H1 (cell line): Measurements from ENCODE around the gene TIMP3.

Experiments used
- BRCA1 ChIP-seq: IDR thresholded peaks from 2 replicates; pipeline ENCODE4 v1.6.1; 2012; ENCODE audit warnings: low read depth, low read length, improper control_type of control experiment
- CEBPB ChIP-seq: IDR thresholded peaks from 2 replicates; pipeline ENCODE4 v1.6.1; 2012; ENCODE audit warnings: low read depth, low read length
- CREB1 ChIP-seq: IDR thresholded peaks from 2 replicates; pipeline ENCODE4 v1.6.1; 2012; ENCODE audit warnings: inconsistent platforms
- HDAC2 ChIP-seq, 2 experiments: fragments of 300-600 bp in 1 of 2; sonication (generic) in 1 of 2; IDR thresholded peaks; 2 replicates each; pipeline ENCODE4 v1.6.1; 2011 to 2012; ENCODE audit warnings: low read depth in 2 of 2, low read length in 2 of 2, mild to moderate bottlenecking in 2 of 2, moderate library complexity in 2 of 2, borderline replicate concordance in 1 of 2, inconsistent platforms in 1 of 2
- JUN ChIP-seq: IDR thresholded peaks from 2 replicates; pipeline ENCODE4 v1.6.1; 2011; ENCODE audit warnings: low read depth, mild to moderate bottlenecking, improper control_type of control experiment, low read length
- MAX ChIP-seq: IDR thresholded peaks from 2 replicates; pipeline ENCODE4 v1.6.1; 2012; ENCODE audit warnings: inconsistent platforms
- POLR2A ChIP-seq, 2 experiments: IDR thresholded peaks; 1 replicate in 1 of 2; 2 replicates in 1 of 2; pipeline ENCODE4 v1.6.1; 2011; ENCODE audit warnings: low read depth in 2 of 2, low read length in 2 of 2, mild to moderate bottlenecking in 2 of 2; ENCODE audit errors: control extremely low read depth in 1 of 2
- POLR2AphosphoS5 ChIP-seq: IDR thresholded peaks from 2 replicates; pipeline ENCODE4 v1.6.1; 2011; ENCODE audit warnings: low read depth, low read length
- RBBP5 ChIP-seq: IDR thresholded peaks from 2 replicates; pipeline ENCODE4 v1.7.1; 2012; ENCODE audit warnings: low read depth, mild to moderate bottlenecking, inconsistent platforms, low read length, moderate library complexity, borderline replicate concordance
- RFX5 ChIP-seq: IDR thresholded peaks from 2 replicates; pipeline ENCODE4 v1.6.1; 2011; ENCODE audit warnings: low read depth, low read length, improper control_type of control experiment, borderline replicate concordance
- TF ChIP-seq, protein P1 (sequence below), 3 experiments: IDR thresholded peaks; 1 replicate in 2 of 3; 2 replicates in 1 of 3; pipeline versions ENCODE4 v1.5.1 to v1.6.1; 2011; ENCODE audit warnings: low read length in 3 of 3, mild to moderate bottlenecking in 3 of 3, inconsistent platforms in 2 of 3, low read depth in 1 of 3, moderate library complexity in 1 of 3; ENCODE audit not compliant: insufficient read depth in 1 of 3; ENCODE audit errors: control extremely low read depth in 1 of 3
- TF ChIP-seq, protein P2 (sequence below): IDR thresholded peaks from 2 replicates; pipeline ENCODE4 v1.6.1; 2011; ENCODE audit warnings: low read depth, mild to moderate bottlenecking, low read length; ENCODE audit not compliant: insufficient read depth

- no peak for TF ChIP-seq POLR2A (IDR thresholded peaks at IDR 0.05; ENCODE audit: control extremely low read depth in 1 of 2, low read depth in 2 of 2, low read length in 2 of 2)
- TF ChIP-seq POLR2AphosphoS5: no peak
- TF ChIP-seq, protein P1, sequence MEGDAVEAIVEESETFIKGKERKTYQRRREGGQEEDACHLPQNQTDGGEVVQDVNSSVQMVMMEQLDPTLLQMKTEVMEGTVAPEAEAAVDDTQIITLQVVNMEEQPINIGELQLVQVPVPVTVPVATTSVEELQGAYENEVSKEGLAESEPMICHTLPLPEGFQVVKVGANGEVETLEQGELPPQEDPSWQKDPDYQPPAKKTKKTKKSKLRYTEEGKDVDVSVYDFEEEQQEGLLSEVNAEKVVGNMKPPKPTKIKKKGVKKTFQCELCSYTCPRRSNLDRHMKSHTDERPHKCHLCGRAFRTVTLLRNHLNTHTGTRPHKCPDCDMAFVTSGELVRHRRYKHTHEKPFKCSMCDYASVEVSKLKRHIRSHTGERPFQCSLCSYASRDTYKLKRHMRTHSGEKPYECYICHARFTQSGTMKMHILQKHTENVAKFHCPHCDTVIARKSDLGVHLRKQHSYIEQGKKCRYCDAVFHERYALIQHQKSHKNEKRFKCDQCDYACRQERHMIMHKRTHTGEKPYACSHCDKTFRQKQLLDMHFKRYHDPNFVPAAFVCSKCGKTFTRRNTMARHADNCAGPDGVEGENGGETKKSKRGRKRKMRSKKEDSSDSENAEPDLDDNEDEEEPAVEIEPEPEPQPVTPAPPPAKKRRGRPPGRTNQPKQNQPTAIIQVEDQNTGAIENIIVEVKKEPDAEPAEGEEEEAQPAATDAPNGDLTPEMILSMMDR (IDR thresholded peaks at IDR 0.05; ENCODE audit: control extremely low read depth in 1 of 3, insufficient read depth in 1 of 3, low read depth in 1 of 3, low read length in 3 of 3): no peak
- TF ChIP-seq, protein P2, sequence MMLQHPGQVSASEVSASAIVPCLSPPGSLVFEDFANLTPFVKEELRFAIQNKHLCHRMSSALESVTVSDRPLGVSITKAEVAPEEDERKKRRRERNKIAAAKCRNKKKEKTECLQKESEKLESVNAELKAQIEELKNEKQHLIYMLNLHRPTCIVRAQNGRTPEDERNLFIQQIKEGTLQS: no peak
- TF ChIP-seq RFX5: no peak
- TF ChIP-seq MAX: no peak
- no peak for TF ChIP-seq BRCA1
- no peak for TF ChIP-seq HDAC2 (IDR thresholded peaks at IDR 0.05; ENCODE audit: borderline replicate concordance in 1 of 2, low read depth in 2 of 2, low read length in 2 of 2)
- TF ChIP-seq JUN: no peak
- no peak for TF ChIP-seq CEBPB
- no peak for TF ChIP-seq CREB1
- no peak for TF ChIP-seq RBBP5
Observed at GRCh38 chr22:32861330-32861729, 59.8 kb downstream of the TIMP3 start.
